ENCODE measurements around the gene ELOA.
"Not testable (repeated sequence)": the region's sequence is repeated elsewhere in the genome, so short reads cannot be mapped to it uniquely, and the experiment has no call there.

Gene ELOA

GRCh38 chr1:23800400-23801337 is 57.4 kb downstream of the ELOA start, which contains the start of gene GALE:
GALE (minus strand) TSS chr1:23800754; CDS start chr1:23799007, 1,747 bp downstream.
- peak; percentile 94 for DNase-seq (ENCODE audit: low read depth)

DNA sequence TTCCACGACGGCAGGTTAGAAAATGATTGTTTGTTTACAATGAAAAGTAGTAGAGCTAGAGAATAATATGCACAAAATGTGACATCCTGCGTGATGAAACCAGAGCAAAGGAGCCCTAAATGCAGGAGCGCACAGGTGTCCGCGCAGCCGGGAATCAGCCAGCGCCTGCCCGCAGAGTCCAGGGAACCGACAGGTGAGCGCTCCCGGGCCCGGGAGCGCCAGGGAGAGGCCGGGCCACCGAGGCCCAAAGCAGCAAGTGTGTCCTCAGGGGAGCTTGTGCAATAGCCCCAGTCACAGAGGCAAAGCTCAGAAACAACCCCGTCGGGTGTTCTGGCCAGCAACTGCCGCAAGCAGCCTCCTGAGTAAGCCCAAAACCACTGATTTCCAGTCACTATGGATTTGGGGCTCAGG is 58.1 kb downstream of the ELOA start:
- DNase-seq (ENCODE audit: low read depth) = no peak

GRCh38 chr1:23801876-23802275 is 58.6 kb downstream of the ELOA start:
- DNase-seq (ENCODE audit: low read depth) = no peak

DNA sequence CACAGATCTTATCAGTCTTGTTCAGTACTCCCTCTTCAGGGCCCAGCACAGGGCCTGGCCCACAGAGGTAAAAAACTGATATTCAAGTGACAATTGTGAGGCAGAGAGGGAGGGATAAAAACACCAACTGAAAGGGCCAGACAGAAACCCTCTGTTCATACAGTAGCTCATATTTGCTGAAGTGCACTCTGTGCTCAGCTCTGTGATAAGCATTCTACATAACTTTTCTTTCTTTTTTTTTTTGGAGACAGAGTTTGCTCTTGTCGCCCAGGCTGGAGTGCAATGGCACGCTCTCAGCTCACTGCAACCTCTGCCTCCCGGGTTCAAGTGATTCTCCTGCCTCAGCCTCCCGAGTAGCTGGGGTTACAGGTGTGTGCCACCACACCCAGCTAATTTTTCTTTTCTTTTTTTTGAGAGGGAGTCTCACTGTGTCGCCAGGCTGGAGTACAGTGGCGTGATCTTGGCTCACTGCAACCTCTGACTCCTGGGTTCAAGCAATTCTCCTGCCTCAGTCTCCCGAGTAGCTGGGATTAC is 59.6 kb downstream of the ELOA start:
- not testable (repeated sequence) for DNase-seq (ENCODE audit: low read depth)

- no peak for DNase-seq (ENCODE audit: low read depth)
Observed at GRCh38 chr1:23803674-23804073, 60.4 kb downstream of the ELOA start.

DNA sequence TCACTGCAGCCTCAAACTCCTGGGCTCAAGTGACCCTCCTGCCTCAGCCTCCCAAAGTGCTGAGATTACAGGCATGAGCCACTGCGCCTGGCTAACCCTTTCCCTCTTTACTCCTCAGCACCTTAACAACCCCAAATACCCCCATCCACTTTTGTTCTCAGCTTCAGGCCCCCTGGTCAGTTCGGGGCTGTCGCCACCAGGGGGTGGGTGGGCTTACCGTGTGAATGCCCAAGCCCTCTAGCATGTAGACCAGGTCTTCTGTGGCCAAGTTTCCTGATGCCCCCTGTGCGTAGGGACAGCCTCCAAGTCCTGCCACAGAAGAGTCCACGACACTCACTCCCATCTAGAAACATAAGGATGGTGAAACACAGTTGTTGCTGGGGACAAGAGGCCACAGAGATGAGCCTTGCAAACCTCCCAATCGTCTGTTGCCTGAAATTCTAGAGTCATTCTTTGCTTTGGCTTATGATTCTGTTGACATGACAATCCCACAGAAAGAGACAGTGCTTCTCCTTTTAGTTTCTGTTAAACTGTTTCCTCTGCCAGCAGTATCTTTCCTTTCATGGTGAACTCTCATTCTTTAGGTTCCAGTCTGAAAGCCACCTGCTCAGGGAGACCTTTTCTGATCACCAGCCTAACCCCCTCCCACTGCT is 61.0 kb downstream of the ELOA start:
- no peak for DNase-seq (ENCODE audit: low read depth)

DNA sequence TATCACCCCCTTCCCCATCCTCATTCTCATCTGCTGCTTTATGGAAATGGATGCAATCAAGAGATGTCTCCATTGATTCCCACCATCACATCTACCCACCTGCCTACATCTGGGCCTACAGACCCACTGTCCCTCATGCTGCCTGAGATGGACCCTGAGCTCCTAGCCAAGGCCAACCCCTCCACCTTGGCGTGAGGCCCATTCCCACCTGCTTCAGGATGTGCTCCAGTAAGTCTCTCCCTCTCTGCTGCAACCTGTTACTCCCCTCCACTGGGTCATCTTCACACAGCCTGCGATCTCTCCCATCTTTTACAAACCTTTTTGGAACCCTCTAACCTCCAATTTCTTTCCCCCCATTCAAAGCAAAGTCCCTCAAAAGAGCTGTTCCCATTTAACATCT is 61.8 kb downstream of the ELOA start:
- no peak for DNase-seq (ENCODE audit: low read depth)

GRCh38 chr1:23806280-23806679 is 63.0 kb downstream of the ELOA start:
- no peak for DNase-seq (ENCODE audit: low read depth)

GRCh38 chr1:23807453-23807852 is 64.2 kb downstream of the ELOA start:
- DNase-seq (ENCODE audit: low read depth) = no peak

- DNase-seq (ENCODE audit: low read depth) = peak; percentile 69
Observed at GRCh38 chr1:23809751-23810171, 66.5 kb downstream of the ELOA start.

- no peak for DNase-seq (ENCODE audit: low read depth)
Observed at GRCh38 chr1:23810818-23811540, 67.7 kb downstream of the ELOA start.
